MM.1S (cell line): ENCODE data around the gene PIR.

ENCODE experiments used
- CTCF ChIP-seq: fragments of 300-600 bp; sonication (generic); IDR thresholded peaks from 2 replicates; pipeline ENCODE4 v1.5.1; 2016; ENCODE audit warnings: antibody characterized with exemption, low read length, mixed read lengths
- EZH2 ChIP-seq: fragments of 300-600 bp; sonication (generic); optimal IDR thresholded peaks from 2 replicates; pipeline ENCODE3; 2017; ENCODE audit warnings: low read depth, mild to moderate bottlenecking, antibody characterized with exemption, low read length, mixed read lengths
- EZH2phosphoT487 ChIP-seq: fragments of 300-600 bp; sonication (generic); IDR thresholded peaks from 2 replicates; pipeline ENCODE4 v1.6.1; 2018; ENCODE audit warnings: antibody characterized with exemption, low read length

DNA sequence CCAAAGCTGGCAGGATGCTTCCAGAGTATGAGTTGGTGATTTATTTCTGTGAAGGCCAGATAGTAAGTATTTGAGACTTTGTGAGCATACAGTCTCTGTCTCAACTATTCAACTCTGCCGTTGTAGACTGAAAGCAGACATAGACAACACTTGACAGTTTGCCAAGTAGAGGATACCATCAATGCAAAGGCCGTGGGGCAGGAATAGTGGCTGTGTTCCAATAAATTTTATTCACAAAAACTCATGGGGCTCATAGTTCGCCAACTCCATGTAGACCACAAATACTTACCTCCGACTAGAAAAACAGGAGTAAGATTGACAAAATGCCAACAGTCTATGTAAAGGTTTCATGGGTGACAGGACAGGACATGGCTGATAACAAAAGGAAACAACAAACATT is 3.7 kb upstream of the PIR start:
- no peak for TF ChIP-seq CTCF
- TF ChIP-seq EZH2: no peak
- no peak for TF ChIP-seq EZH2phosphoT487
